Activated CD8-positive, alpha-beta T cell treated with anti-CD3 and anti-CD28 coated beads for 36 hours (primary cell): Measurements from ENCODE around the gene IMP4. TPM values are rescaled to one million over a fixed set of nuclear protein-coding genes. Genes with fewer than 3 reads are reported as not detected.

ENCODE experiments used
- ATAC-seq: fragments of 200-7000 bp; cut with Tn5 transposase; one replicate; pipeline ENCODE4 v1.10.0; 2021; ENCODE audit warnings: mild to moderate bottlenecking, moderate library complexity
- CTCF ChIA-PET: fragments of 350-600 bp; sonication (Branson Sonifier 250); formaldehyde crosslinking; loops from one replicate; lab custom pipeline; 2021; ENCODE audit warnings: antibody characterized with exemption; lab: Charles Lee
- POLR2A ChIA-PET: fragments of 350-600 bp; sonication (Branson Sonifier 250); formaldehyde crosslinking; loops from one replicate; lab custom pipeline; 2021; ENCODE audit warnings: antibody characterized with exemption; lab: Charles Lee
- DNase-seq: peaks from one replicate; pipeline ENCODE4 v3.0.0-alpha.2; 2020
- H3K27ac Mint-ChIP-seq: one replicate; pipeline ENCODE4 v1.8.0; 2021; ENCODE audit warnings: mild to moderate bottlenecking, mixed read lengths
- H3K27me3 Mint-ChIP-seq: one replicate; pipeline ENCODE4 v1.8.0; 2021; ENCODE audit warnings: mixed read lengths
- H3K36me3 Mint-ChIP-seq: one replicate; pipeline ENCODE4 v1.8.0; 2021; ENCODE audit warnings: low read depth, mixed read lengths
- H3K4me1 Mint-ChIP-seq: one replicate; pipeline ENCODE4 v1.8.0; 2021; ENCODE audit warnings: low read depth, mixed read lengths
- H3K4me3 Mint-ChIP-seq: one replicate; pipeline ENCODE4 v1.8.0; 2021; ENCODE audit warnings: mild to moderate bottlenecking, moderate library complexity, mixed read lengths
- H3K9me3 Mint-ChIP-seq: one replicate; pipeline ENCODE4 v1.8.0; 2021; ENCODE audit warnings: mixed read lengths
- intact Hi-C: fragments of 100-400 bp; cut with micrococcal nuclease; formaldehyde crosslinking; loops from one replicate; pipeline ENCODE4 v1.10.0; 2022
- total RNA-seq, 2 experiments: library from RNA; stranded (reverse); gene quantifications; one replicate each; pipeline ENCODE4 v1.2.3, GENCODE V29; 2021
- TF ChIP-seq, protein P1 (sequence below): fragments of 200-600 bp; IDR thresholded peaks from one replicate; pipeline ENCODE4 v1.8.0; 2022; ENCODE audit warnings: antibody characterized with exemption, mild to moderate bottlenecking

IMP4 gene
- total RNA-seq, 2 experiments from 2014 or later = 160 to 163 TPM

DNA sequence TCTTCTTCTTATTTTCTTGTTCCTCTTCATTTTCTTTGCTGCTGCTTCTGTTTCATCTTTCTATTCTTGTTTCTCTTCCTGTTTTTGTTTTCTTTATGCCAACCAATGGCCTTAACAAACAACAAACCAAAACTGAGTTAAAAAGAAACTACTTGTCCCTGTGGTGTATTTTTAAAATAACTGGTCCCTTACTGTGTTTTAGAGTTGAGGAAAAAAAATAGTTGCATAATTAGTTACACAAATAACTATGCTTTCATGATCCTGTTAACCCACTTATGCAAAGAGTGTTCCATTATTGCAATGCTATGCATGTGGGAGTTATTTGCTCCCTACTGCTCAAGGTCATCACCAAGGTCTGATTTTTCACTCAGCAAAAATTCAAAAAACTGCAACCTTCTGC, 39.5 kb upstream of the IMP4 start:
- TF ChIP-seq, protein P1, sequence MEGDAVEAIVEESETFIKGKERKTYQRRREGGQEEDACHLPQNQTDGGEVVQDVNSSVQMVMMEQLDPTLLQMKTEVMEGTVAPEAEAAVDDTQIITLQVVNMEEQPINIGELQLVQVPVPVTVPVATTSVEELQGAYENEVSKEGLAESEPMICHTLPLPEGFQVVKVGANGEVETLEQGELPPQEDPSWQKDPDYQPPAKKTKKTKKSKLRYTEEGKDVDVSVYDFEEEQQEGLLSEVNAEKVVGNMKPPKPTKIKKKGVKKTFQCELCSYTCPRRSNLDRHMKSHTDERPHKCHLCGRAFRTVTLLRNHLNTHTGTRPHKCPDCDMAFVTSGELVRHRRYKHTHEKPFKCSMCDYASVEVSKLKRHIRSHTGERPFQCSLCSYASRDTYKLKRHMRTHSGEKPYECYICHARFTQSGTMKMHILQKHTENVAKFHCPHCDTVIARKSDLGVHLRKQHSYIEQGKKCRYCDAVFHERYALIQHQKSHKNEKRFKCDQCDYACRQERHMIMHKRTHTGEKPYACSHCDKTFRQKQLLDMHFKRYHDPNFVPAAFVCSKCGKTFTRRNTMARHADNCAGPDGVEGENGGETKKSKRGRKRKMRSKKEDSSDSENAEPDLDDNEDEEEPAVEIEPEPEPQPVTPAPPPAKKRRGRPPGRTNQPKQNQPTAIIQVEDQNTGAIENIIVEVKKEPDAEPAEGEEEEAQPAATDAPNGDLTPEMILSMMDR = no peak
- intact Hi-C loops = no loop called here
- Mint-ChIP-seq H3K27me3 (peaks cover 12% of the 10 kb centered on the region), H3K9me3 (no peaks in the 10 kb centered on the region), H3K36me3 (no peaks in the 10 kb centered on the region), H3K4me1 (no peaks in the 10 kb centered on the region), H3K27ac (no peak overlapping the region), H3K4me3 (no peak overlapping the region)
- ATAC-seq (no peak), DNase-seq (no peak)
- ChIA-PET CTCF (no interaction called here), POLR2A (no interaction called here)

DNA sequence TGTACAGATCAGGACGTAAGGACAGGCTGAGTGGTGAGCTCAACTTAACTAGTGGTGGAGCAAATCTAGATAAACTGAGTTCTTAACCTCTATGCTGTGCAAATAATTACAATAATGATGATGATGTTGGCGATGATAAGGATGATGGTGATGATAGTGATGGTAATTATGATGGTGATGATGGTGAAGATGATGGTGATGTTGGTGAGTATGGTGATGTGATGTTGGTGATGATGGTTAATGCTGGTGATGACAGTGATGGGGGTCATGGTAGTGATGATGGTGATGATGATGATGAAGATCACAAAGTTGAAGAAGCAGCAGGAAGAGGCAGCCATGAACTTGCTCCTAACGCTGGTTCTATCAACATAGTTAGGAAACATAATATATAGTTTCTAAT, 38.0 kb upstream of the IMP4 start:
- intact Hi-C loops = no loop called here
- DNase-seq (no peak), ATAC-seq (no peak)
- Mint-ChIP-seq H3K27ac (no peak overlapping the region), H3K9me3 (no peaks in the 10 kb centered on the region), H3K27me3 (peaks cover 8% of the 10 kb centered on the region), H3K4me3 (no peak overlapping the region), H3K4me1 (no peaks in the 10 kb centered on the region), H3K36me3 (no peaks in the 10 kb centered on the region)
- POLR2A ChIA-PET = no interaction called here
- CTCF ChIA-PET = no interaction called here
- TF ChIP-seq, protein P1 = no peak

DNA sequence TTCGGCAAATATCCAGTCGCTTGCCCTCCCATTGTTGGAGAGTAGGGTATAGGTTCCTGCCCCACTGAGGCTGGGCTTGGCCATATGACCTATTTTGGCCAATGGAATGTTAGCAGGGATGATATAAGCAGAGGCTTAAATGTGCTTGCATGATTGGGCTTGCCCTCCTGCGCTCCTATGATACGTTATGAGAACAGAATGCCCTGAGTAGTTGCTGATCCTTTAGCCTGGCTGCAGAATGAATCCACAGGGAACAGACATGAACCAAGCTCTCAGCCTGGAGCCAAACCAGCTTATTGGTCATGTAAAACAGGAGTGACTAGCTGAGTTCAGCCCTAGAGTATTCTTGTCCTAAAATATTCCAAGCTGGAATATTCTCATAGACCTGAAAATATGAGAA, 34.8 kb upstream of the IMP4 start:
- no peak for DNase-seq

GRCh38 chr2:130310881-130311280, 31.8 kb upstream of the IMP4 start:
- Mint-ChIP-seq H3K9me3 (no peaks in the 10 kb centered on the region), H3K36me3 (no peaks in the 10 kb centered on the region), H3K4me1 (no peaks in the 10 kb centered on the region), H3K4me3 (no peak overlapping the region), H3K27me3 (no peaks in the 10 kb centered on the region), H3K27ac (no peak overlapping the region)
- TF ChIP-seq, protein P1 = no peak
- DNase-seq = no peak
- ChIA-PET CTCF (no interaction called here), POLR2A (no interaction called here)
- no peak for ATAC-seq
- intact Hi-C loops = no loop called here

More for the DNA sequence above, 34.8 kb upstream of the IMP4 start:
- TF ChIP-seq, protein P1 = no peak
- no peak for ATAC-seq
- ChIA-PET POLR2A (no interaction called here), CTCF (no interaction called here)
- Mint-ChIP-seq H3K4me1 (no peaks in the 10 kb centered on the region), H3K27ac (no peak overlapping the region), H3K27me3 (no peaks in the 10 kb centered on the region), H3K9me3 (no peaks in the 10 kb centered on the region), H3K4me3 (no peak overlapping the region), H3K36me3 (no peaks in the 10 kb centered on the region)
- intact Hi-C loops = no loop called here

DNA sequence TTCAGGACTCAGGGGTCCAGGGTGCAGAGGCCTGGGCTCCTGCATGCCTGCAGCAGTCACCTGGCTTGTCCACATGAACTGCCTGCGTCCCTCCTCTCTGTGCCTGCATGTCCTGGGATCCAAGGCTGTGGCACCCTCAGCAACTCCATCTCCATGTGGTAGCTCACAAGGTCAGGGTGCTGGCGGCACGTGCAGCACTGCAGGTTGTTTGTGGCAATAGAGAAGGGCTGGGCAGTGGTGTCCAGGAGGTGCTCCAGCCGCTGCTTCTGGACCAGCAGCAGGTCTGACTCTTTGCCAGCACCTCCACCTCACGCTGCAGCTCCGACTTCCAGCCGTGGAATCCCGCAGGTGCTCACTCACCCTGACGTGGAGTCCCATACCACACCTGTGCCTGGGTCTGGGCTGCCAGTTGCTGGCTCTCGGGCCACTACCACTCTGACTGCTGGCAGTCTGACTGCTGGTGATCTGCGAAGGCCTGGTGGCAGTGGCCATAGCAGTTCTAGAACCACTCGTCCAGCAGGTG, 28.8 kb upstream of the IMP4 start:
- ATAC-seq (no peak), DNase-seq (no peak)
- Mint-ChIP-seq H3K27ac (no peak overlapping the region), H3K4me3 (no peak overlapping the region), H3K9me3 (no peaks in the 10 kb centered on the region), H3K27me3 (peaks cover 1% of the 10 kb centered on the region), H3K4me1 (no peaks in the 10 kb centered on the region), H3K36me3 (no peaks in the 10 kb centered on the region)
- ChIA-PET POLR2A (no interaction called here), CTCF (no interaction called here)
- intact Hi-C loops = no loop called here
- TF ChIP-seq, protein P1 = no peak
